Mesenchymal stem cell (in vitro differentiated cells and primary cell): ENCODE results near the gene CLTA.
"Not testable (repeated sequence)": the region's sequence is repeated elsewhere in the genome, so short reads cannot be mapped to it uniquely, and the experiment has no call there.

Experiments used
- DNase-seq: peaks from one replicate; pipeline ENCODE4 v3.0.0-alpha.2; 2013
- H2AFZ ChIP-seq: one replicate; pipeline ENCODE4 v1.6.1; 2013; ENCODE audit warnings: low read depth, mild to moderate bottlenecking, control low read depth, inconsistent platforms, low read length, moderate library complexity
- H2AK5ac ChIP-seq: 2 replicates; pipeline ENCODE4 v1.6.1; 2013; ENCODE audit warnings: low read length, moderate library complexity, mild to moderate bottlenecking, inconsistent platforms; ENCODE audit not compliant: severe bottlenecking
- H2BK120ac ChIP-seq: one replicate; pipeline ENCODE4 v1.6.1; 2013; ENCODE audit warnings: low read depth, mild to moderate bottlenecking, inconsistent platforms, low read length, moderate library complexity
- H2BK12ac ChIP-seq, 2 experiments: one replicate each; pipeline ENCODE4 v1.6.1; 2013; ENCODE audit warnings: inconsistent platforms in 2 of 2, low read length in 2 of 2, mild to moderate bottlenecking in 2 of 2, moderate library complexity in 2 of 2, control low read depth in 1 of 2
- H2BK15ac ChIP-seq: one replicate; pipeline ENCODE4 v1.6.1; 2013; ENCODE audit warnings: mild to moderate bottlenecking, low read depth, inconsistent platforms; ENCODE audit not compliant: poor library complexity, severe bottlenecking
- H2BK5ac ChIP-seq: 2 replicates; pipeline ENCODE4 v1.6.1; 2013; ENCODE audit warnings: low read depth, mild to moderate bottlenecking, low read length, control low read depth, inconsistent platforms; ENCODE audit not compliant: poor library complexity, severe bottlenecking
- H3K14ac ChIP-seq, 2 experiments: one replicate each; pipeline ENCODE4 v1.6.1; 2013; ENCODE audit warnings: inconsistent platforms in 2 of 2, low read length in 2 of 2, control low read depth in 1 of 2, mild to moderate bottlenecking in 1 of 2, moderate library complexity in 1 of 2
- H3K18ac ChIP-seq, 2 experiments: one replicate each; pipeline ENCODE4 v1.6.1; 2013; ENCODE audit warnings: inconsistent platforms in 2 of 2, low read length in 2 of 2, control low read depth in 1 of 2, low read depth in 1 of 2, mild to moderate bottlenecking in 1 of 2
- H3K23ac ChIP-seq, 2 experiments: one replicate each; pipeline ENCODE4 v1.6.1; 2013; ENCODE audit warnings: inconsistent platforms in 2 of 2, low read length in 2 of 2, mild to moderate bottlenecking in 2 of 2, moderate library complexity in 2 of 2, control low read depth in 1 of 2
- H3K27ac ChIP-seq: 2 replicates; pipeline ENCODE4 v1.5.1; 2013; ENCODE audit warnings: mild to moderate bottlenecking, moderate library complexity, low read length, control low read depth, inconsistent platforms; ENCODE audit not compliant: poor library complexity, severe bottlenecking
- H3K27me3 ChIP-seq, 2 experiments: 2 replicates each; pipeline versions ENCODE4 v1.6.1 to v1.7.0; 2013; ENCODE audit warnings: low read length in 2 of 2, mild to moderate bottlenecking in 2 of 2, moderate library complexity in 2 of 2, control low read depth in 1 of 2, inconsistent platforms in 1 of 2; ENCODE audit not compliant: control insufficient read depth in 1 of 2, insufficient read depth in 1 of 2
- H3K36me3 ChIP-seq, 2 experiments: 2 replicates each; pipeline versions ENCODE4 v1.6.1 to v1.7.0; 2013; ENCODE audit warnings: low read length in 2 of 2, control low read depth in 1 of 2, inconsistent platforms in 1 of 2, low read depth in 1 of 2, mild to moderate bottlenecking in 1 of 2; ENCODE audit not compliant: insufficient read depth in 2 of 2, control insufficient read depth in 1 of 2
- H3K4ac ChIP-seq, 2 experiments: one replicate each; pipeline ENCODE4 v1.6.1; 2013; ENCODE audit warnings: inconsistent platforms in 2 of 2, low read length in 2 of 2, mild to moderate bottlenecking in 2 of 2, moderate library complexity in 2 of 2, control low read depth in 1 of 2, low read depth in 1 of 2
- H3K4me1 ChIP-seq: 2 replicates; pipeline ENCODE4 v1.6.1; 2013; ENCODE audit warnings: low read depth, low read length, control low read depth; ENCODE audit not compliant: control insufficient read depth, insufficient read depth
- H3K4me2 ChIP-seq: 2 replicates; pipeline ENCODE4 v1.6.1; 2013; ENCODE audit warnings: low read length, mild to moderate bottlenecking, inconsistent platforms; ENCODE audit not compliant: poor library complexity, severe bottlenecking
- H3K4me3 ChIP-seq, 2 experiments: 2 replicates each; pipeline versions ENCODE4 v1.5.1 to v1.7.0; 2013; ENCODE audit warnings: low read length in 2 of 2, mild to moderate bottlenecking in 2 of 2, control low read depth in 1 of 2, low read depth in 1 of 2; ENCODE audit not compliant: insufficient read depth in 1 of 2
- H3K79me1 ChIP-seq: replicated peaks from 2 replicates; pipeline ENCODE4 v1.6.1; 2013; ENCODE audit warnings: mild to moderate bottlenecking, control low read depth, low read length, inconsistent platforms; ENCODE audit not compliant: poor library complexity, severe bottlenecking
- H3K9ac ChIP-seq: 2 replicates; pipeline ENCODE4 v1.7.0; 2013; ENCODE audit warnings: mild to moderate bottlenecking, low read length, moderate library complexity
- H3K9me3 ChIP-seq: 2 replicates; pipeline ENCODE4 v1.7.0; 2013; ENCODE audit warnings: mild to moderate bottlenecking, low read length; ENCODE audit not compliant: control insufficient read depth
- H4K8ac ChIP-seq: one replicate; pipeline ENCODE4 v1.6.1; 2013; ENCODE audit warnings: inconsistent platforms, mild to moderate bottlenecking, low read length, moderate library complexity
- H4K91ac ChIP-seq: one replicate; pipeline ENCODE4 v1.6.1; 2013; ENCODE audit warnings: mild to moderate bottlenecking, low read length, inconsistent platforms
- WGBS: methylation state at CpG from one replicate; pipeline ENCODE4 v1.1.7; 2013; ENCODE audit warnings: mixed read lengths; 5-methylcytosine and 5-hydroxymethylcytosine counted together

The CLTA gene

GRCh38 chr9:36180243-36180642 lies 10.5 kb upstream of the CLTA start:
- WGBS: 92% methylated on average over 5 of the region's 6 CpGs
- H4K91ac ChIP-seq, H2AFZ ChIP-seq, H3K27ac ChIP-seq, H2BK12ac ChIP-seq, H3K4me2 ChIP-seq, H3K79me1 ChIP-seq, H3K4ac ChIP-seq, H3K9me3 ChIP-seq, H3K4me1 ChIP-seq, H3K27me3 ChIP-seq, DNase-seq, H2BK15ac ChIP-seq, H4K8ac ChIP-seq, H2AK5ac ChIP-seq, H3K4me3 ChIP-seq, H3K18ac ChIP-seq, H3K9ac ChIP-seq, H3K36me3 ChIP-seq, H3K14ac ChIP-seq, H3K23ac ChIP-seq, H2BK5ac ChIP-seq, H2BK120ac ChIP-seq: not testable (repeated sequence)

- Histone ChIP-seq H2BK12ac (no peak overlapping the region), H3K27ac (peak overlapping the region; percentile 70), H2AFZ (no peak overlapping the region), H3K4me2 (no peak overlapping the region), H3K23ac (no peak overlapping the region), H3K9ac (peak overlapping the region; percentile 59), H2BK5ac (no peak overlapping the region), H3K4me1 (peaks cover 4% of the 10 kb centered on the region), H2BK15ac (no peak overlapping the region), H2BK120ac (no peak overlapping the region), H4K91ac (no peak overlapping the region), H3K36me3 (no peaks in the 10 kb centered on the region), H3K4me3 (no peak overlapping the region), H3K9me3 (no peaks in the 10 kb centered on the region), H2AK5ac (peak overlapping the region; percentile 51), H3K18ac (no peak overlapping the region), H3K79me1 (no peaks in the 10 kb centered on the region), H3K14ac (no peak overlapping the region), H3K27me3 (no peaks in the 10 kb centered on the region), H3K4ac (no peak overlapping the region), H4K8ac (no peak overlapping the region)
- DNase-seq: peak; percentile 92
Observed at GRCh38 chr9:36187414-36187813, 3.3 kb upstream of the CLTA start.

GRCh38 chr9:36188212-36188611 lies 2.5 kb upstream of the CLTA start:
- no peak overlapping the region for H3K23ac ChIP-seq
- no peak overlapping the region for H2BK120ac ChIP-seq
- H4K8ac ChIP-seq: no peak overlapping the region
- H3K36me3 ChIP-seq: no peaks in the 10 kb centered on the region
- H3K4ac ChIP-seq: no peak overlapping the region
- no peaks in the 10 kb centered on the region for H3K27me3 ChIP-seq
- H3K4me1 ChIP-seq: peaks cover 4% of the 10 kb centered on the region
- H3K4me2 ChIP-seq: no peak overlapping the region
- WGBS: 87% methylated on average over 5 of the region's 5 CpGs
- no peaks in the 10 kb centered on the region for H3K9me3 ChIP-seq
- H3K9ac ChIP-seq: no peak overlapping the region
- no peaks in the 10 kb centered on the region for H3K79me1 ChIP-seq
- H4K91ac ChIP-seq: no peak overlapping the region
- peak overlapping the region; percentile 79 for H2AK5ac ChIP-seq
- no peak overlapping the region for H3K14ac ChIP-seq
- H2AFZ ChIP-seq: no peak overlapping the region
- no peak overlapping the region for H3K18ac ChIP-seq
- H3K4me3 ChIP-seq: no peak overlapping the region
- H2BK12ac ChIP-seq: no peak overlapping the region
- DNase-seq: no peak
- no peak overlapping the region for H2BK5ac ChIP-seq
- H2BK15ac ChIP-seq: no peak overlapping the region
- no peak overlapping the region for H3K27ac ChIP-seq

GRCh38 chr9:36189976-36190375 lies 745 bp upstream of the CLTA start:
- Histone ChIP-seq H4K8ac (no peak overlapping the region), H3K23ac (no peak overlapping the region), H3K27me3 (no peaks in the 10 kb centered on the region), H3K9me3 (no peaks in the 10 kb centered on the region), H3K4ac (peak overlapping the region in 1 of 2 experiments; percentile 2), H2BK120ac (no peak overlapping the region), H3K27ac (peak overlapping the region; percentile 99), H3K4me2 (peak overlapping the region; percentile 67), H2BK15ac (no peak overlapping the region), H2BK12ac (no peak overlapping the region), H2BK5ac (no peak overlapping the region), H4K91ac (no peak overlapping the region), H3K18ac (no peak overlapping the region), H3K79me1 (no peaks in the 10 kb centered on the region), H3K9ac (peak overlapping the region; percentile 94), H2AFZ (no peak overlapping the region), H3K36me3 (peaks cover 0 to 4% of the 10 kb centered on the region in 2 experiments), H2AK5ac (no peak overlapping the region), H3K14ac (no peak overlapping the region), H3K4me1 (peaks cover 9% of the 10 kb centered on the region), H3K4me3 (peak overlapping the region in 1 of 2 experiments; percentile 91)
- 10% methylated on average over 4 of the region's 9 CpGs for WGBS
- peak; percentile 74 for DNase-seq
